ENCODE data around the gene TMEM74B. TPM values are rescaled to one million over a fixed set of nuclear protein-coding genes. Genes with fewer than 3 reads are reported as not detected.
A peak's percentile ranks its signal among the peaks of the same experiment; 100 is the strongest.
"Not testable (repeated sequence)": the region's sequence is repeated elsewhere in the genome, so short reads cannot be mapped to it uniquely, and the experiment has no call there.

The TMEM74B gene
- total RNA-seq, result not detected

DNA sequence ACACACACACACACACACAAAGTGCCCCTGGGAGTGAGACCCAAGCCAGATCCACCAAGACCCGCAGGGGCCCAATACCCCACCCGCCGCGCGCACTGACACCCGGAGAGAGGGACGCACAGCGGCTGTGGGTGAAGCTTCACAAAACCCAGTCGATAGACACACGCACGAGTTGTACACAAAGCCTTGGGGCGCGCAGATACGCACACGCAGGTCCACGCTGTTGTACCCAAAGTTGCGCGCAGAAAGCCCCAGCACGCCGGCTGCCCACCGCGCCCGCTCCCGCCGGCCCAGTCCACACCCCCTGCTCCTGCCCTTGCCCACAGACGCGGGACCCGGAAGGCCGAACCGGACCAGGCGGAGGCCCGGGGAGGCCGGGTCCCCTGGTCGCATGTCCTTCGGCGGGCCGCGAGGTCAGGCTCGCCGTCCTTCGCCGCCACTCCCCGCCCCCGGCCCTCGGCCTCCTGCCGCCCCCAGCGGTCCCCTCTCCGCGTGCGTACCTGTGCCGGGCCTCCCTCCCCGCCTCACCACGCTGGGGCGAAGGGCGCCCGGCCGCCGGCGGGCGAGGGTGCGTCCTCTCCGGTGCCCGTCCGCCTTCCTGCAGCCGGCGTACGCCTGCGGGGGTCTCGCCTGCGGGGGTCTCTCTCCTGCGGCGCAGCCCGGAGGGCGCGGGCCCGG is at the start of gene TMEM74B:
Gene TMEM74B (minus strand): TSS at position 344 of the 678 bp plus-strand sequence. CDS start 1,180 bp downstream, outside the sequence.
- DNase-seq (ENCODE audit: low spot score) (no peak), ATAC-seq (peak in 1 of 2 donors; percentile 15)
- H3K4me3 Mint-ChIP-seq, result peak within 1 kb of the TSS; percentile 55
- H3K27ac Mint-ChIP-seq, result no peak within 1 kb of the TSS
- peaks cover 0 to 10% of the 10 kb centered on the region in 2 donors for H3K4me1 Mint-ChIP-seq (ENCODE audit: low read depth in 2 of 2)
- H3K27me3 Mint-ChIP-seq, result peaks cover 16 to 24% of the 10 kb centered on the region in 2 donors
- no peaks in the 10 kb centered on the region for H3K36me3 Mint-ChIP-seq
- H3K9me3 Mint-ChIP-seq, result no peaks in the 10 kb centered on the region

DNA sequence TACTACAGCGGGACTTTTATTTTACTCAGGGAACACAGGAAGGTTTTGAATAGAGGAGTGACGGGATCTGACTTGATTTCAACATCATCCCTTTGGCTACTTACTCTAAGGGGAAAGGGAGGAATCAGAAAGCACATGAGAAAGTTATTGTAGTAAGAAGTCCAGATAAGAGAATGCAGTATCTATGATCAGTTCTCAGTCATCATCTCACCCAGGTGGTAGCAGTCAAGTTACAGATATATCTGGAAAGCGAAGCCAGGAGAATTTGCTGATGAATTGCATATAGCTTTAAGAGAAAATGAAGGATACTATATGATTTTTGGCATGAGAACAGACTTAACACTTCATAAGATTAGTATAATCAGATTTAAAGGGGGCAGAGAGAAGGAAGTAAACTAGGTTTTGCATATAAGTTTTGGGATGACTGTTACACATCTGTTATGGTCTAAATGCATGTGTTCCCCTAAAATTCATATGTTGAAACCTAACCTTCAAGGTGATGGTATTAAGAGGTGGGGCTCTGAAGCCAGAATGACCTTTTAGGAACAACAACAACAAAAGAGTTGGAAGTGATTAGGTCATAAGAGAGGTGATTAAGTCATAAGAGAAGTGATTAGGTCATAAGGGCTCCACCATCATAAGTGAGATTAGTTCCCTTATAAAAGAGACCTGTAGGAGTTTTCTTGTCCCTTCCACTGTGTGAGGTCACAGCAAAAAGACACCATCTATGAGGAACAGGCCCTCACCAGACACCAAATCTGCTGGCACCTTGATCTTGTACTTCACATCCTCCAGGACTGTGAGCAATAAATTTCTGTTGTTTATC is 47.7 kb upstream of the TMEM74B start:
- DNase-seq (ENCODE audit: low spot score) (no peak), ATAC-seq (no peak)
- Mint-ChIP-seq H3K4me3 (no peak overlapping the region), H3K27ac (no peak overlapping the region), H3K9me3 (no peaks in the 10 kb centered on the region), H3K4me1 (ENCODE audit: low read depth in 2 of 2) (no peaks in the 10 kb centered on the region), H3K27me3 (peaks cover 26 to 50% of the 10 kb centered on the region in 2 donors), H3K36me3 (no peaks in the 10 kb centered on the region)

DNA sequence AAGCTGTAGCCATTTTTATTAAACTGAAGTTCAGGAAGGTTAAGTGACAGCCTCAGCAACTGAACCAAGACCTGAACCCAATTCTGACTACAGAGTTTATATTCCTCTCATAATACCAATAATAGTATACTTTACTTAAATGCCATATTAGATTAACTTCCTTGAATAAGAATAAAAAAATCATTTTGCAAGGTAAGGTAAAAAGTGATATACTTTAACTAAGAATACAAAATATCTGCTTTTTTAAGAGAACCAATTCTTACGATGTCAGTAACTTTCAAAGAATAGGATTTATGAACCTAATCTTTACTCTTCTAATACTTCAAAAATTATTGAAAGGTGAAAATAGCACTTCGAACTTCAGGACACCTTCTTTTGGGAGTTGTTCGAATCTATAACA is 44.8 kb upstream of the TMEM74B start:
- Mint-ChIP-seq H3K4me3 (no peak overlapping the region), H3K9me3 (no peaks in the 10 kb centered on the region), H3K4me1 (ENCODE audit: low read depth in 2 of 2) (peaks cover 0 to 3% of the 10 kb centered on the region in 2 donors), H3K27me3 (peaks cover 18 to 38% of the 10 kb centered on the region in 2 donors), H3K36me3 (no peaks in the 10 kb centered on the region), H3K27ac (no peak overlapping the region)
- DNase-seq (ENCODE audit: low spot score) (no peak), ATAC-seq (no peak)

DNA sequence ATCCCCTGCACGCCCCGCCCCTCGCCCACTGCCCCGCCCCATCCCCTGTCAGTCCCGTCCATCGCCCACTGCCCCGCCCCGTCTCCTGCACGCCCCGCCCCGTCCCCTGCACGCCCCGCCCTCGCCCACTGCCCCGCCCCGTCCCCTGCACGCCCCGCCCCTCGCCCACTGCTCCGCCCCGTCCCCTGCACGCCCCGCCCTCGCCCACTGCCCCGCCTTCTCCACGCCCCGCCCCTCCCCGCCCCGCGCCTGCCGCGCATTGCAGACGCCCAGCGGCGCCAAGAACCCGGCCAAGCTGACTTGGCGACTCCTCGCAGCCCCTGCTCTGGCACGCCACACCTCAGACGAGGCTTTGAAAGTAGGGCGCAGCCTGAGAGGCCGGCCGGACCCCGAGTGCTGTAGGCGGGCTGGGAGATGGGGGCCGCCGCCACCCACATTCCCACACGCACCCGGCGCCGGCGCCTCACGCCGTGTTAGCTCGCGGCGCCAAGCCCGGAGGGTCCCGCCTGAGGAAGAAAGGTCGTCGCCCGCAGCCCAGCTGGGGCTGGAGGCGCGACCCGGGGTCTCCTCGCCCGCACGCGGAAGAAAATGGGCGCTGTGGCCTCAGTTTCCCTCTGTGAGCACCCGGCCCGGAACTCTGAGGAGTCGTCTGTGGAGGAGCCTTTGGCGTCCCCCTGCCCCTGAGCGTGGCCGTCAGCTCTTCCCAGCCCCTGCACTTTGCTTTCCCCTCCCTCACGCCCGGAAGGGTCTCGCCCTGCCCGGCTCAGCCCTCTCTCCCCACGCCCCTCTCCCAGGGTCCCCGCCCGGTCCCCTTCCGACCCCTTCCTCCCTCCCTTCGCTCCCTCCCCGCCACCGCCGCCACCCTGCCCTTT is 41.2 kb upstream of the TMEM74B start, which contains the start of gene RAD21L1:
Gene RAD21L1 (plus strand): TSS at position 262 of the 872 bp plus-strand sequence. CDS start 2,410 bp downstream, outside the sequence.
- no peaks in the 10 kb centered on the region for H3K36me3 Mint-ChIP-seq
- ATAC-seq (peak; percentile 93 to 94), DNase-seq (ENCODE audit: low spot score) (peak; percentile 81)
- H3K4me3 Mint-ChIP-seq, result peak within 1 kb of the TSS; percentile 66
- H3K9me3 Mint-ChIP-seq, result peaks cover 3% of the 10 kb centered on the region
- peaks cover 15 to 36% of the 10 kb centered on the region in 2 donors for H3K27me3 Mint-ChIP-seq
- H3K4me1 Mint-ChIP-seq (ENCODE audit: low read depth in 2 of 2), result peaks cover 0 to 3% of the 10 kb centered on the region in 2 donors
- no peak within 1 kb of the TSS for H3K27ac Mint-ChIP-seq

DNA sequence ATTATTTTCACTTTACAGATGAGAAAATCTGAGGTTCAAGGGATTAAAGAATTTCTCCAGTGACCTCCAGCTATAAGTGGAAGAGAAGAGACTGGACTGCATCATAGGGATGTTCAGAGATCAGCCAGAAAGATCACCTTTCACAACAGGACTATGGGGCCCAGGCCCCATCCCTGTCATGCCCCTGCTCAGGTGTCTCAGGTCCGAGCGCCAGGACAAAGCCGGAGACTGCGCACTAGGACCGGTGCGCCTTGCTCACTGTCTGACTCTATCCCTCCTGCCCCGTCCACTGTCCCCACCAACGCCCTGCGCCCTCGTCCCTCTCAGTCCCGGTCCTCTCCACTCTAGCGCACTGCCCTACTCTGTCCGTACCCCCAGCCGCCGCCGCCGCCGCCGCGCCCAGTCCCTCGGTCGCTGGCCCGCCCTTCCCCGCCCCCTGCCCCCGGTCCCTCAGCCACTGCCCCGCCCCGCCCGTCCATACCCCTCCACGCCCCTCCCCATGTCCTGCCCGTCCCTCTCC is 40.5 kb upstream of the TMEM74B start:
- ATAC-seq (no peak), DNase-seq (ENCODE audit: low spot score) (no peak)
- Mint-ChIP-seq H3K36me3 (no peaks in the 10 kb centered on the region), H3K27me3 (peaks cover 10 to 29% of the 10 kb centered on the region in 2 donors), H3K9me3 (peaks cover 3% of the 10 kb centered on the region), H3K4me3 (peak overlapping the region; percentile 66), H3K4me1 (ENCODE audit: low read depth in 2 of 2) (peaks cover 0 to 3% of the 10 kb centered on the region in 2 donors), H3K27ac (no peak overlapping the region)

DNA sequence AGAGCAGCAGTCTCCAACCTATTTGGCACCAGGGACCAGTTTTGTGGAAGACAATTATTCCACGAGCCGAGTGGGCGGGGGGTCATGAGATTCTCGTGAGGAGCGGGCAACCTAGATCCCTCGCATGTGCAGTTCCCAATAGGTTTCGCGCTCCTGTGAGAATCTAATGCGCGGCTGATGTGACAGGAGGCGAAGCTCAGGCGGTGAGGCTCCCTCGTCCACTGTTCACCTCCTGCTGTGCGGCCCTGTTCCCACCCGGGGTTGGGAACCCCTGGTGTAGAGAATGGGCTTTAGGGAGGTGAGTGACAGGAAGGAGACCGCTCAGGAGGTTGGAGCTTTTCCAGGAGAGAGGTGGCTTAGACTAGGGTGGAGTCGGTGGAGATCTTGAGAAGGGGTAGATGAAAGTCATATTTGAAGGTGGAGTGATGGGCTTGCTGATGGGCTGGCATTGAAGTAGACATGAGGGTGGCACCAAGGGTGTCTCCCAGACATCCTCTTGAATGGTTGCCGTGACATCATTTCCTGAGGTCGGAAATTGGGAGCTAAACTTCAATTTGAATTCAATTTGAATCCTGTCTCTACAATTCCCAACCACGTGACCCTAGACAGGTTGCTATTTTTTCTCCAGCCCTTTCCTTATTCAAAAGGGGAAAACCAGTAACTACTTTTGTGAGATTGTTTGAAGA is 39.6 kb upstream of the TMEM74B start:
- Mint-ChIP-seq H3K4me3 (peak overlapping the region; percentile 31), H3K4me1 (ENCODE audit: low read depth in 2 of 2) (peaks cover 0 to 3% of the 10 kb centered on the region in 2 donors), H3K27me3 (peaks cover 10 to 29% of the 10 kb centered on the region in 2 donors), H3K9me3 (peaks cover 3% of the 10 kb centered on the region), H3K36me3 (no peaks in the 10 kb centered on the region), H3K27ac (no peak overlapping the region)
- ATAC-seq, result no peak
- DNase-seq (ENCODE audit: low spot score), result no peak

DNA sequence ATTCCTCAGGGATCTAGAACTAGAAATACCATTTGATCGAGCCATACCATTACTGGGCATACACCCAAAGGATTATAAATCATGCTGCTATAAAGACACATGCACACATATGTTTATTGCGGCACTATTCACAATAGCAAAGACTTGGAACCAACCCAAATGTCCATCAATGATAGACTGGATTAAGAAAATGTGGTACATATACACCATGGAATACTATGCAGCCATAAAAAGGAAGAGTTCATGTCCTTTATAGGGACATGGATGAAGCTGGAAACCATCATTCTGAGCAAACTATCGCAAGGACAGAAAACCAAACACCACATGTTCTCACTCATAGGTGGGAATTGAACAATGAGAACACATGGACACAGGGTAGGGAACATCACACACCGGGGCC is 38.0 kb upstream of the TMEM74B start:
- H3K4me3 Mint-ChIP-seq; H3K4me1 Mint-ChIP-seq (ENCODE audit: low read depth in 2 of 2); DNase-seq (ENCODE audit: low spot score); H3K36me3 Mint-ChIP-seq; H3K9me3 Mint-ChIP-seq; ATAC-seq; H3K27ac Mint-ChIP-seq: not testable (repeated sequence)
- H3K27me3 Mint-ChIP-seq, result peaks cover 16 to 30% of the 10 kb centered on the region in 2 donors

DNA sequence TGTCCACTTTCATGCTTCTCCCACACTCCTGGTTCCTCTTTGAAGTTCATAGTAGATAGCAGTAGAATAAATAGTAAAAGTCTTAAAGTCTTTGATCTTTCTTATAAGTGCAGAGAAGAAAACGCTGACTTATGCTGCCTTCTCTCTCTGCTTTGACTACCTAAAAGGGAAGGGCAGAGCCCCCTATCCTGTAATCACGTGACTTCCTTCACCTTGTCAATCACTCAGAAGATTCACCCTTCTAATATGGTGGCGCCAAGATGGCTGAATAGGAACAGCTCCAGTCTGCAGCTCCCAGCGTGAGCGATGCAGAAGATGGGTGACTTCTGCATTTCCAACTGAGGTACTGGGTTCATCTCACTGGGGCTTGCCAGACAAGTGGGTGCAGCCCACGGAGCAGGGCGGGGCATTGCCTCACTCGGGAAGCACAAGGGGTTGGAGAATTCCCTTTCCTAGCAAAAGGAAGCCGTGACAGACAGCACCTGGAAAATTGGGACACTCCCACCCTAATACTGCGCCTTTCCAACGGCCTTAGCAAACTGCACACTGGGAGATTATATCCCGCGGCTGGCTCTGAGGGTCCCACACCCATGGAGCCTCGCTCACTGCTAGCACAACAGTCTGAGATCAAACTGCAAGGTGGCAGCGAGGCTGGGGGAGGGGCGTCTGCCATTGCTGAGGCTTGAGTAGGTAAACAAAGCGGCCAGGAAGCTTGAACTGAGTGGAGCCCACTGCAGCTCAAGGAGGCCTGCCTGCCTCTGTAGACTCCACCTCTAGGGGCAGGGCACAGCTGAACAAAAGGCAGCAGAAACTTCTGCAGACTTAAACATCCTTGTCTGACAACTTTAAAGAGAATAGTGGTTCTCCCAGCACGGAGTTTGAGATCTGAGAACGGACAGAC is 32.0 kb upstream of the TMEM74B start:
- H3K27me3 Mint-ChIP-seq, result peaks cover 39 to 45% of the 10 kb centered on the region in 2 donors
- not testable (repeated sequence) for H3K4me1 Mint-ChIP-seq (ENCODE audit: low read depth in 2 of 2); ATAC-seq; H3K4me3 Mint-ChIP-seq; H3K9me3 Mint-ChIP-seq; DNase-seq (ENCODE audit: low spot score); H3K36me3 Mint-ChIP-seq; H3K27ac Mint-ChIP-seq

DNA sequence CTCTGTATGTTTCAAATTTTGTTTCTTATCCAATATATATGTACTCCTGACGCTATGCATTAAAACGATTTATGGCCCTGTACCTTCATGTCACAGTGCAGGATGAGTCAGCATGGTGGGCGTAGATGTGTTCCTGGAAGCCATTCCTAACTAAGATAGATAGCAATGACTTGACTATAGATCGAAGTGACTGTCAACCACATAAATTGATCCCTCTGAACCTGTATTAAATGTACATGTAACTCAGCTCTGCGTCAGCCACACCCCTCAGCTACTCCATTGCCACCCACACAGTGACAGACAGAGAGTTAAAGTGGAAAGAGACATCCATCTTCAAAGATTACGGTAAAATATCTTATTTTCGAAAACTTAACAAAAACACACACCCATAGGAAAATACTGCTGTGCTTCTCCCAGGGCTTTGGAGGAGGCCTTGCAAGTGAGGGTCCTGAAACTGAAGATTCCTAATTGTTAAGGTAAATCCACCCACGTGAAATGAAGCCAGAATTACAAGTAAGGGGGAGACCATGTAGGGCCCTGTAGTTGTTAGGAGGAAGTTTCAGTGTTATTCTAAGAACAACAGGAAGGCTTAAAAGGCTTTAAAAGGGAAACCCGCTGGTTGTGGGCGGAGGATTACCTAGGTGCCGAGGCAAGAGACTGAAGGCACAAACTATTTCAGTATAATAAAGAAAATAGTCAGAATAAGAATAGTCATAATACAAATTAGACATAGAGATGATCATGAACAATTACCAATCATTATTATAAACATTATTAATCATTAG is 30.8 kb upstream of the TMEM74B start:
- H3K4me1 Mint-ChIP-seq (ENCODE audit: low read depth in 2 of 2), result peaks cover 0 to 4% of the 10 kb centered on the region in 2 donors
- no peaks in the 10 kb centered on the region for H3K36me3 Mint-ChIP-seq
- H3K27ac Mint-ChIP-seq, result no peak overlapping the region
- no peak for DNase-seq (ENCODE audit: low spot score)
- no peaks in the 10 kb centered on the region for H3K9me3 Mint-ChIP-seq
- H3K27me3 Mint-ChIP-seq, result peaks cover 44 to 47% of the 10 kb centered on the region in 2 donors
- H3K4me3 Mint-ChIP-seq, result no peak overlapping the region
- ATAC-seq, result peak in 1 of 2 donors; percentile 31

DNA sequence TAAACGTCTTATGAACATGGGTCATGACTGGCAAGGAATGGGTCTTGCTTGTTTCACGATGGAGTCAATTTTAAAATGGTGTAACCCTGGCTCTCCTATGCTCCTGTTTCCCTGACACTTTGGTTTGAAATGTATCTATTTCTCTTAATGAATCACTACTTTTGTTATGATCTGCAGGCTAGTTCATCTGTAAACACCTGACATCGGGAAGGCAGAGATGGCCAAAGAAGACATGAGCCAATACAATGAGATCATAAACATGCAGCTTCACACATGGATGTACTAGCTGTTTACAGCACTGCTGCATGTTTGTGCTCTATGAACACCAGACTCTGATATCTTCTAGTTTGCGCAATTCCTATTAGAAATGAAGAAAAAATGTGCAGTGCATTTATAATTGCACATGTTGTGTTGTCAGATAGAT is 30.1 kb upstream of the TMEM74B start:
- Mint-ChIP-seq H3K27me3 (peaks cover 48 to 49% of the 10 kb centered on the region in 2 donors), H3K9me3 (no peaks in the 10 kb centered on the region), H3K36me3 (no peaks in the 10 kb centered on the region), H3K4me1 (ENCODE audit: low read depth in 2 of 2) (peaks cover 0 to 4% of the 10 kb centered on the region in 2 donors), H3K27ac (no peak overlapping the region), H3K4me3 (no peak overlapping the region)
- DNase-seq (ENCODE audit: low spot score) (no peak), ATAC-seq (no peak)

DNA sequence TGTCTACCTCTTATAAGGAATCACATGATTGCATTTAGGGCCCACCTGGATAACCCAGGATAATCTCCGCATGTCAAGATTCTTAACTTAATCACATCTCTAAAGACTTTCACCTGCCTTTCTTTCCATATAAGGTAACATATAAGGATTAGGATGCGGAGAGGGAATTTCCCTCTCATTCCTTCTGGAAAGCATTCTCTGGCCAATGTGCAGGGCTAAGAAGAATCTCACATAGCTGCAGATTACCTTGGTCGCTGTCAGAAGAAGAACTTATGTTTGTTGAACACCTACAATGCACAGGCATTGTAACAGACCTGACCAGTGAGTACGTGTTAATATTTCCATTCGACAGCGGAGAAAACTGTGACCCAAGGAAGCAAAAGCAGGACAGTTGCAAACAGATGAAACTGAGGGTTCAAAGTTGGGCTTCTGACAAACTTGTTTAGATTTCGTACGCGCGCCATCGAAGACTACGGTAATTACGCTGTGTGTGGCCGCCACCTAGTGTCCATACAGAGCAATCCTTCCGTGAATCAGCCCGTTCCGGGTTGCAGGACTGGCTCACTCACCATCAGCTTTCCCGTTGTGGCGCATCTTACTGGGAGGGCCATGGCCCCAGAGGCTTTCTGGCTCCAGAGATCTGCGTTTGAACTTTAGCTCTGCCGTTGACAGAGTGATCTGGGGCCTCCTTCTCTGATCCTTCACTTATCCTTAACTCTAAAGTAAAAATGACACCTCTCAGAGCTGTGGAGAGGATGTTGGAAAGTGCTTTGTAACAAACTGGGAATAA is 28.0 kb upstream of the TMEM74B start:
- H3K27me3 Mint-ChIP-seq, result peaks cover 33 to 37% of the 10 kb centered on the region in 2 donors
- H3K36me3 Mint-ChIP-seq, result no peaks in the 10 kb centered on the region
- ATAC-seq (peak; percentile 84 to 87), DNase-seq (ENCODE audit: low spot score) (peak; percentile 68)
- no peak overlapping the region for H3K27ac Mint-ChIP-seq
- peaks cover 0 to 4% of the 10 kb centered on the region in 2 donors for H3K4me1 Mint-ChIP-seq (ENCODE audit: low read depth in 2 of 2)
- H3K4me3 Mint-ChIP-seq, result no peak overlapping the region
- H3K9me3 Mint-ChIP-seq, result no peaks in the 10 kb centered on the region
